Stimulated activated naive CD4-positive, alpha-beta T cell treated with Interleukin-2 at 50 U/mL for 16 hours (primary cell): ENCODE measurements around the gene NCR1.
"Not testable (repeated sequence)": the region's sequence is repeated elsewhere in the genome, so short reads cannot be mapped to it uniquely, and the experiment has no call there.

Source experiments
- DNase-seq: peaks from one replicate; lab custom pipeline; 2025; lab: John Stamatoyannopoulos, UW

NCR1 gene, protein sequence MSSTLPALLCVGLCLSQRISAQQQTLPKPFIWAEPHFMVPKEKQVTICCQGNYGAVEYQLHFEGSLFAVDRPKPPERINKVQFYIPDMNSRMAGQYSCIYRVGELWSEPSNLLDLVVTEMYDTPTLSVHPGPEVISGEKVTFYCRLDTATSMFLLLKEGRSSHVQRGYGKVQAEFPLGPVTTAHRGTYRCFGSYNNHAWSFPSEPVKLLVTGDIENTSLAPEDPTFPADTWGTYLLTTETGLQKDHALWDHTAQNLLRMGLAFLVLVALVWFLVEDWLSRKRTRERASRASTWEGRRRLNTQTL

DNA sequence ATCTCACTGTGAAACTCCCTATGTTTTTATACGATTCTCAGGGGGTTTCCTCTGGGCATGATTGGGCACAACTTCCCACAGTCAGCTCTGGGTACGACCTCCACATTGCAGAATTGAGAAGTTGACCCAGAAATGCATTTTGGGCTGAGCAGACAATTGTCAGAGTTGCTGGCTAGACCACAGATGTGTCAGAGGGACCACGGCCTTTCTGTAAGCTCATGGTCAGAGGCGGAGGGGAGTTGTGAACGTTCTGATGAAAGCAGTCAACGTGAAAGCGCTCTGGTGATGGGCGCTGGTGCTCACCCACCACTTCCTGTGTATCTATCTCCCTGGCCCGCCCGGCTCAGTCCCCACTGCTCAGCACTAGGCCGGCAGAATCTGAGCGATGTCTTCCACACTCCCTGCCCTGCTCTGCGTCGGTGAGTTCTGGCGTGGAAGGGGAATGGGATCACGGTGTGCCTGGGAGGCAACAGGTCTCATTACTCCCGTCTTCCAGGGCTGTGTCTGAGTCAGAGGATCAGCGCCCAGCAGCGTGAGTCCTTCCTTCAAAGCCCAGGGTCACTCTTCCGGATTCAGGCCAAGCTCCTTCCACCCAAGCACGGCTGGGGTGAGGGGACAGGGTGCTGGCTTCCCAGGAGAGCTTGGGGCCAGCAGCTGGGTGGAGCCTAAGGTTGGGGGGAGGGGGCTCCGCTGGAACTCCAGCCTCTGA is at the start of gene NCR1:
NCR1 (plus strand) TSS at position 346 of the 709 bp plus-strand sequence; CDS start at position 386, 40 bp downstream.
- DNase-seq, result no peak

- not testable (repeated sequence) for DNase-seq
Measured at GRCh38 chr19:54858476-54858875, 47.5 kb upstream of the NCR1 start.

DNA sequence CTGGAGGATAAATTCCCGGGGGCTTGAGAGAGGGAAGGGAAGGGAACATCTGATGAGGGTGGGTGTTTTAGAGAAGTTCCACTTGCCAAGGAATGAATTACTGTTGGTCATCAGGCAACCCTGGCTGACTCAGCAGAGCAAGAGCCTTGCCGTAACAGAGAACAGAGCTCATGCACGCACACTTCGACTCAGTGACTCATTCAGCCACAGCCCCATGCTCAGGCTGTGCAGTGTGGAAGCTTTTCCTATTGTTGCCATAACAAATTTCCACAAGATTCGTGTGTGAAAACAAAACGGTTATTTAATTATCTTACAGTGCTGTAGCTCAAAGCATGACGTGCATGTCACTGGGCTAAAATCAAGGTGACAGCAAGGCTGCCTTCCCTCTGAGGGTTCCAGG is 46.5 kb upstream of the NCR1 start:
- DNase-seq, result not testable (repeated sequence)

GRCh38 chr19:54863459-54863858 is 42.5 kb upstream of the NCR1 start:
- DNase-seq, result not testable (repeated sequence)

DNA sequence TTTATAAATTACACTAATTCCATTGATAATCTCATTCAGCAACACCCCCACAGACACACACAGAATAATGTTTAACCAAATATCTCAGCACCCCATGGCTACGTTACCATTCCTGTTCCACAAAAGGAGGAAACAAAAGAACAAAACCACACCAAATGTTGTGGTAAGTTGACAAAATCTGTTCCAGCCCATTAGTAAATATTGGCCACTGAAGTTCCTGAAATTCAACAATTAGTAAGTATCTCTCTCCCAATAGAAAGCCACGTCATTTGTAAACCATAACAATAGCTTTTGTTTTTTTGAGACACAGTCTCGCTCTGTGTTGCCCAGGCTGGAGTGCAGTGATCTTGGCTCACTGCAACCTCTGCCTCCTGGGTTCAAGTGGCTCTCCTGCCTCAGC is 34.3 kb upstream of the NCR1 start:
- no peak for DNase-seq

GRCh38 chr19:54873990-54874389 is 32.0 kb upstream of the NCR1 start, which contains the start of gene FCAR:
Gene FCAR (plus strand): TSS chr19:54874235. CDS start chr19:54874290, 55 bp downstream.
- DNase-seq, result no peak

- no peak for DNase-seq
Measured at GRCh38 chr19:54875506-54875905, 30.4 kb upstream of the NCR1 start.

DNA sequence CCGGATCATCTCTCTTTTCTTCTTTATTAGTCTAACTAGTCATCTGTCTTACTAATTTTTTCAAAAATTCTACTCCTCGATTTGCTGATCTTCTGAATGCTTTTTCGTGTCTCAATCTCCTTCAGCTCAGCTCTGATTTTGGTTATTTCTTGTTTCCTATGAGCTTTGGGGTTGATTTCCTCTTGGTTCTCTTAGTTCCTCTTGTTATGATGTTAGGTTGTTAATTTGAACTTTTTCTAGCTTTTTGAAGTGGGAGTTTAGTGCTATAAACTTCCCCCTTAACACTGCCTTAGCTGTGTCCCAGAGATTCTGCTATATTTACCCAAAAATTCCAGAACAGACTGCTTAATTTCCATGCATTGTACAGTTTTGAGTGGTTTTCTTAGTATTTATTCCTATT is 28.5 kb upstream of the NCR1 start:
- DNase-seq, result no peak

- no peak for DNase-seq
Measured at GRCh38 chr19:54881884-54882283, 24.1 kb upstream of the NCR1 start.

DNA sequence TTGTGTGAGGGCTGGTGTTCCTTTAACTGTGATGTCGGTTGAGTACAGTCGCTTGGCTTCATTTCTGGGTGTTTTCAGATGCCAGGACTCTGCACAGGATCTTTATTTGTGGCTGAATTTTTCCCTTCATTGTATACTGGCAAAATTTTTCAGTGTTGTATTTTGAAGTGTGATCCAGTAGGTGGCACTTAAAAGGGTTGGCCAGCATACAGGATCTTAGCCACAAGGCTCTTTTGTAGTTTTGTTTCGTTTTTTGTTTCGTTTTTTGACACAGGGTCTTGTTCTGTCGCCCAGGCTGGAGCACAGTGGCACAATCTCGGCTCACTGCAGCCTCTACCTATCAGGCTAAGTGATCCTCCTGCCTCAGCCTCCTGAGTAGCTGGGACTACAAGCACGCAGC is 23.2 kb upstream of the NCR1 start:
- DNase-seq, result no peak

- no peak for DNase-seq
Measured at GRCh38 chr19:54883228-54883627, 22.7 kb upstream of the NCR1 start.

DNA sequence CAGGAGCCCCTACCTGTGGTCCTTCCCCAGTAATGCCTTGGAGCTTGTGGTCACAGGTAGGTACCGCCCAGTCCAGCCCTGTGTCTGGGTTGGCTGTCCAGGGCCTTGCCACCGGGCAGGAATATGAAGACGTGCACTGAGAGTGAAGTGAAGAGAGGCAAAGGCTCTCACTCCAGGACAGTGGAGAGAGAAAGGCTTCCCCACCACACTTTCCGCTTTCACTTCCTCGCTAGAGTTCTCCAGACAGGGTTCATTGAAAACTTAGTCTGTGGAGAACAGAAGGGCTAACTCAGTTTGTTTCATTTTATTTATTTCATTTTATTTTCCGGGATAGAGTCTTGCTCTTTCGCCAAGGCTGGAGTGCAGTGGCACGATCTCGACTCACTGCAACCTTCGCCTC is 17.7 kb upstream of the NCR1 start:
- DNase-seq, result no peak

- no peak for DNase-seq
Measured at GRCh38 chr19:54889566-54889965, 16.4 kb upstream of the NCR1 start.

DNA sequence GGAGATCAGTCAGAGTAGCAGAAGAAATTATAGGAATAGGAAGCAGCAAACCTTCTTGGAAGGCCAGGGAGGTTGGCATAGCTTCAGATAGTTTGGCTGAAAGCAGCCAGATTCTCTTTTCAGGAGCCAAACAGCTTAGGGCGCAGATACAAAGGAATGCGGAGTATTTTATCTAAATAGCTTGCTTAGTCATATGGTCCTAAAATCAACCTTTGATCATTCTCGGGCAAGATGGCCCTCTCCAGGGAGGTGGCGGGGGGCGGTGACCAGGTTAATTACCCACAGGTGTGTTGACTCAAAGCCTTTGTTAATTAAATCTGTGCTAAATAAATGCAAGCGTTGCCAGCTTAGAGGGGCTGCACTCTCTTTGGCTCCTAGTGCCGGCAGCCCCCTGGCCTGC is 12.5 kb upstream of the NCR1 start:
- DNase-seq, result no peak

DNA sequence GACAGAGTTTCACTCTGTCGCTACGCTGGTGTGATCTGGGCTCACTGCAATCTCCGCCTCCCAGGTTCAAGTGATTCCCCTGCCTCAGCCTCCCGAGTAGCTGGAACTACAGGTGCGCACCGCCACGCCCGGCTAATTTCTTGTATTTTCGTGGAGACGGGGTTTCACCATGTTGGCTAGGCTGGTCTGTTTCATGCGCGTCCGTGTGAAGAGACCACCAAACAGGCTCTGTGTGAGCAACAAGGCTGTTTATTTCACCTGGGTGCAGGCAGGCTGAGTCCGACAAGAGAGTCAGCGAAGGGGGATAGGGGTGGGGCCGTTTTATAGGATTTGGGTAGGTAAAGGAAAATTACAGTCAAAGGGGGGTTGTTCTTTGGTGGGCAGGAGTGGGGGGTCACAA is 11.8 kb upstream of the NCR1 start:
- not testable (repeated sequence) for DNase-seq

DNA sequence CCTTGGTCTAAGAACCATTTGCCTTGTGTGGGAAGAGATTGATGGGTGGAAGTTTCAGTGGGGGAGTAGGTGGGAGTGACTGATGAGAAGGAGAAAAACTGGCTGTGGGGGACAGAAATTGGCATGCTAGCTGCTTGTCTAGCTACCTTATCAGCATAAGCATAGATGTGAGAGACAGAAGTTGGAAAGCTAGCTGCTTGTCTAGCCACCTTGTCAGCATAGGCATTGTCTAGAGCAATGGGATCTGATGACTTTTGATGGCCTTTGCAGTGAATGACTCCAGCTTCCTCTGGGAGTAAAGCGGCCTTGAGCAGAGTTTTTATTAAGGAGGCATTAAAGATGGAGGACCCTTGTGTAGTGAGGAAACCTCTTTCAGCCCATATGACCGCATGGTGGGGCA is 9.9 kb upstream of the NCR1 start:
- no peak for DNase-seq

GRCh38 chr19:54898685-54899084 is 7.3 kb upstream of the NCR1 start:
- DNase-seq, result not testable (repeated sequence)

DNA sequence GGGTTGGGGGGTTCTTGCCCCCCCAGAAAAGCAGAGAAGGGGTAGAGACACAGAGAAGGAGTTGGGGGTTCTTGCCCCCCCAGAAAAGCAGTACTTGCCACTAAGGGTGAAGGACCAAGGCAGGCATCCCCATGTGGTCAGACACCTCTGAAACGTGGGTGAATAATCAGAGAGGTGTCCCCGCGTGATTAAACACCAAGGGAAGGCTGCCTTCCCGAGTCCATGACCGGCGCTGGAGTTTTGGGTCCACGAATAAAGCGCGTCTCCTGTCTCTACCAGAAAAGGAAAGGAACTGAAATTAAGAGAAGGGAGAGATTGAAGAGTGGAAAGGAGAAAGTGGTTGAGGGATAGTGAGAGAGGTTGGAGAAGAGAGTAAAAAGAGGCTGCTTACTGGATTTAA is 6.3 kb upstream of the NCR1 start:
- DNase-seq, result not testable (repeated sequence)

DNA sequence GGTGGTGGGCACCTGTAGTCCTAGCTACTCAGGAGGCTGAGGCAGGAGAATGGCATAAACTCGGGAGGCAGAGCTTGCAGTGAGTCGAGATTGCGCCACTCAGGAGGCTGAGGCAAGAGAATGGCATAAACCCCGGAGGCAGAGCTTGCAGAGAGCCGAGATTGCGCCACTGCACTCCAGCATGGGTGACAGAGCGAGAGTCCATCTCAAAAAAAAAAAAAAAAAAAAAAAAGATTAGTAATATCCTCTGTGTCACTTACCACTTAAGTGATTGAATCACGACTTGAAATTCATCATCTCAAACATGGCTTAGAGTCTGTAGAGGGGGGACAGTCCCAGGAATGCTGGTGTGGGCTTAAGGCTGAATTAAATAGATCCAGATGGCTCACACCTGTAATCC is 4.8 kb upstream of the NCR1 start:
- not testable (repeated sequence) for DNase-seq

DNA sequence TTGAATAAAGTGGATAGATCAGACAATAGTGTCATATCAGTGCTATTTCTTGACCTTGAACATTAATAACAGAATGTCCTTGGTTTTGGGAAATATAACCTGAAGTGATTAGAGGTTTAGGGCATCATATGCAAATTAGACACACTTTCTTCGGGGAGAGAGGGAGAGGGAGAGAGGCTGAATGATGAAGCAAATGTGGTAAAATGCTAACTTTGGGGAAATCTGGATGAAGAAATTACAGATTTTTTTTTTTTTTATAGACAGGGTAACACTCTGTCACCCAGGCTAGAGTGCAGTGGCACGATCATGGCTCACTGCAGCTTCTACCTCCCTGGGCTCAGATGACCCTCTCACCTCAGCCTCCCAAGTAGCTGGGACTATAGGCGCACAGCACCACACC is 3.9 kb upstream of the NCR1 start:
- no peak for DNase-seq

DNA sequence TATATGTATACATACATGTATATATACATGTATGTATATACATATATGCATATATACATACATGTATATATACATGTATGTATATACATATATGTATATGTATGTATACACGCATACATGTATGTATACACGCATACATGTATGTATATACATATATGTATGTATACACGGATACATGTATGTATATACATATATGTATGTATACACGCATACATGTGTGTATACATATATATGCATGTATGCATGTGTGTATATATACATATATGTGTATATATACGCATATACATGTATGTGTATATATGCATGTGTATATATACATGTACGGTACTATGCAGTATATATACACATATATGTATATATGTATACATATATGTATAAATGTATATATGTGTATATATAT is 2.6 kb upstream of the NCR1 start:
- DNase-seq, result no peak

DNA sequence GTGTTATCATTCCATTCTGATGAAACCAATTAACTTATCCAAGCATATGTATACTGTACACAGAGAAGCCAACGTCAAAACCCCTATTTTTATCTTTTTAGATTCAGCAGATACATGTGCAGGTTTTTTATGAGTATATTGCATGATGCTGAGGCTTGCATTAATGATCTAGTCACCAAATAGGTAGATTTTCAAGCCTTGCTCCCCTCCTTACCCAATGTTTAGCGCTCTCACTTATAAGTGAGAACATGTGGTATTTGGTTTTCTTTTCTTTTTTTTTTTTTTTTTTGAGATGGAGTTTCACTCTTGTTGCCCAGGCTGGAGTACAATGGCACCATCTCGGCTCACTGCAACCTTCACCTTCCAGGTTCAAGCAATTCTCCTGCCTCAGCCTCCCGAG is 1.7 kb upstream of the NCR1 start:
- DNase-seq, result not testable (repeated sequence)

DNA sequence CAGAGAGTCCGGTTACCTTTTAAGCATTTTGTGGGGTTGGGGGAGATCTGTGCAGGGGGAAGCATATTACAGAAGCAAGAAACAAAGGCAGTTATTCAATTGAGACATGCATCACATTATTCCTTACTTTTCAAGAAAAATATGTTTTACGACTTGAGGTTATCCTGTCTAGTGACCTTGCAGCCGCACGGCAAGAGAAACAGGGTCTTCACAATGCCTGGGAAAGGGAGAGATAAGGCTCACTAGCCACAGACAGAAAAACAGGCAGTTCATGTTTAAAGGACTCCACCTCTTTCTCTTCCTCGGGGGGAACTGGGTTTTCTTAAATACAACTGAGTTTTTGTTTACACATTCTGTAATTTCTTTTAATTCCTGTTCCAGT is 536 bp upstream of the NCR1 start:
- no peak for DNase-seq

- no peak for DNase-seq
Measured at GRCh38 chr19:54906819-54907218, 871 bp downstream of the NCR1 start.
